Activated T-cell treated with anti-CD3 and anti-CD28 coated beads, Interleukin-2, amount 50 U/mL, for 4 hours (primary cell): ENCODE data around the gene CTNND2. TPM values are rescaled to one million over a fixed set of nuclear protein-coding genes. Genes with fewer than 3 reads are reported as not detected.
"Not testable (repeated sequence)": the region's sequence is repeated elsewhere in the genome, so short reads cannot be mapped to it uniquely, and the experiment has no call there.

Experiments used
- ATAC-seq, 2 donors: fragments of 200-7000 bp; cut with Tn5 transposase; one replicate each; pipeline ENCODE4 v1.10.0; 2021
- DNase-seq: peaks from one replicate; pipeline ENCODE4 v3.0.0-alpha.2; 2020
- H3K27me3 Mint-ChIP-seq: one replicate; pipeline ENCODE4 v1.8.0; 2021; ENCODE audit warnings: low read depth, mixed read lengths
- H3K36me3 Mint-ChIP-seq: one replicate; pipeline ENCODE4 v1.8.0; 2022; ENCODE audit warnings: mixed read lengths; ENCODE audit not compliant: insufficient read depth
- H3K4me1 Mint-ChIP-seq: one replicate; pipeline ENCODE4 v1.8.0; 2021; ENCODE audit warnings: low read depth, mixed read lengths
- H3K4me3 Mint-ChIP-seq: one replicate; pipeline ENCODE4 v1.8.0; 2021; ENCODE audit warnings: mild to moderate bottlenecking, moderate library complexity, mixed read lengths
- H3K9me3 Mint-ChIP-seq: one replicate; pipeline ENCODE4 v1.8.0; 2021; ENCODE audit warnings: mixed read lengths
- total RNA-seq, 3 donors: library from RNA; stranded (reverse); gene quantifications; one replicate each; pipeline ENCODE4 v1.2.1, GENCODE V29; 2021

Gene CTNND2
- total RNA-seq, 3 donors from 2014 or later = not detected

DNA sequence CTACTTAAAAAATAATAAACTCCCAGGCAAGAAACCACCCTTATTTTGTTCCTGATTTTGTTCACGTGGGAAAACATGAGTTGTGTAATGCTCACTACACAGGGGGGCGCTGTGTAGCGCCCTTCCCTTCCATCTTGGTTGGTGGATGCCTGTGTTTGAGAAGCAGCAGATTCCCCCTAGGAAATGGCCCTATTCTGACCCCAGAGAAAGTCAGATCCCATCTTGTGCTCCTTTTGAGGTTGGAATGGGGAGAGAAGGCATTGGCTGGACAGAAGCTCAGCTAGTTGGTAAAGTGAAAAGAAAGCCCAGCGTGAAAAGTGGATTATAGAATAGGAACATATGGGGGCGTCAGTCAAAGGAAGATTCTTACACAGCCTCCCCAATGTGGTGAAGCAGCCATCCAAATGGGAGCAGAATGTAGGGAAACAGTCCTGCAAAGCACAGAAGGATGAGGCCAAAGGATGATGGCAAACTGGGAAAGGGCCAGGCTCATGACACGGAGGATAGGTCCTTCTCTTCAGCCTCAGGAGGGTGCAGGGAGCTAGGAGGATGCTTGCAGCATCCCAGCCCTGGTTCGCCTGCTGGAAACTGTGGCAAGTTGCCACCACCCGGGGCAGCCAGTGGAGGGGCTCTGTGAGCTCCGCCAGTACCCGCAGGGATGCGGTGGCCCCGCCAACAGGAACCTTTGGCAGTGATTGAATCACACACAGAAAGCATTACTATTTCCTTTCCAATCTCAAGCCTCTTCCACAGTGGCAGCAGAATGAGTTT is 829.0 kb downstream of the CTNND2 start:
- ATAC-seq (no peak), DNase-seq (no peak)
- H3K36me3 Mint-ChIP-seq = no peaks in the 10 kb centered on the region
- H3K27me3 Mint-ChIP-seq = no peaks in the 10 kb centered on the region
- H3K4me3 Mint-ChIP-seq = no peak overlapping the region
- H3K4me1 Mint-ChIP-seq = no peaks in the 10 kb centered on the region
- H3K9me3 Mint-ChIP-seq = peaks cover 5% of the 10 kb centered on the region

DNA sequence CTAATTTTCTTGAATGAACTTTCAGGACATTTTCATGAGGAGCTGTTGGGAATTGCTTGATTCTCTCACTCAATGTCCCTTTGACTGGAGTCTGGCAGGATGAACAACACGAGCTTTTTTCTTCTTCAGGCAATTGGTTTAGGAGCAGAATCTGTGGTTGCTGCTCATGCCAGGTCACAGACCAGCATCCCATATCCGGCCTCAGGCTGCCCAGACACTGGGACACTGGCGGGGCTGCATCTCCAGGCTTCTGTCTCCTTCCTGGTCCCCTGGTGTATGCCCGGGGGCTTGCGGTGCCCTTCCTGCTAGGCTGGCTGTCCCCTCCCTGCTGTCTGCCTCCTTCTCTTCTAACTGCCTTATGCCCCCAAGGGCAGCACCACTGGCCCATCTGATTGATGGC is 831.7 kb downstream of the CTNND2 start:
- no peak for ATAC-seq
- no peak overlapping the region for H3K4me3 Mint-ChIP-seq
- peaks cover 17% of the 10 kb centered on the region for H3K9me3 Mint-ChIP-seq
- H3K27me3 Mint-ChIP-seq = no peaks in the 10 kb centered on the region
- no peak for DNase-seq
- no peaks in the 10 kb centered on the region for H3K36me3 Mint-ChIP-seq
- H3K4me1 Mint-ChIP-seq = no peaks in the 10 kb centered on the region

DNA sequence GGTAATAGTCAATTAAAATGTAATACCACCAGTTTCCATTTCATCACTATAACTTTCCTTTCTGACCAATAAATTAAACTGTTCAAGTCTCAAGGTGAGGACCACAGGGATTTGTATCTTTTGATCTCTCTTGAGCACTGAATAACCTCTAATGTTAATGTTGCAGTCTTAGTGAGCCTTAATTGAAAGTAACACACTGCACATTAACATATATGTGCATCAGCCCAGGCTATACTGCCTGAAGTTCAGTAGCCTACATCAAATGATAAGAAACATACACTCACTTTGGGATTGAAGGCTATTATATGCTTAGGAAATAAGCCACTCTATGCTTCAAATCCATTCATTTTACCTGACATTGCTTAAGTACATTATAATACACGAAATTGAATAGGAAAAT is 832.2 kb downstream of the CTNND2 start:
- Mint-ChIP-seq H3K4me3 (no peak overlapping the region), H3K27me3 (no peaks in the 10 kb centered on the region), H3K9me3 (peaks cover 17% of the 10 kb centered on the region), H3K36me3 (no peaks in the 10 kb centered on the region), H3K4me1 (no peaks in the 10 kb centered on the region)
- DNase-seq (no peak), ATAC-seq (no peak)

DNA sequence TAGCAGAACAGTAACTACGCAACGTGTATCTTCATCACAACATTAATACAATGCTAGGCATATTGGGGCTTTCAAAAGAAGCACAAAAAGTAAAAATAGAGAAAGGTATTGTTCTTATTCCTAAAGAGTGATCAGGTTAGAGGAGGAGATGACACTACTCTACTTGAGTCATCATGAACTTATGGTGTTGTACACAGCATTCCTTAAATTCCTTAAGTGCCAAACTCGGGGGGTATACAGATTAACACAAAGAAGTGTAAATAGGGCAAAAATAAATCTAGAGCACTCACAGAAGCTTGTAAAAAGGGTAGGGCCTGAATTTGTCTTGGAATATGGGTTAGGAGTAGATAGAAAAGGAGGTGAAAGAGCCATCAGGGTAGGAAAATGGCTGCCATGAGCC is 835.2 kb downstream of the CTNND2 start:
- Mint-ChIP-seq H3K36me3 (no peaks in the 10 kb centered on the region), H3K9me3 (peaks cover 17% of the 10 kb centered on the region), H3K4me3 (no peak overlapping the region), H3K27me3 (peaks cover 3% of the 10 kb centered on the region), H3K4me1 (no peaks in the 10 kb centered on the region)
- DNase-seq (no peak), ATAC-seq (no peak)

DNA sequence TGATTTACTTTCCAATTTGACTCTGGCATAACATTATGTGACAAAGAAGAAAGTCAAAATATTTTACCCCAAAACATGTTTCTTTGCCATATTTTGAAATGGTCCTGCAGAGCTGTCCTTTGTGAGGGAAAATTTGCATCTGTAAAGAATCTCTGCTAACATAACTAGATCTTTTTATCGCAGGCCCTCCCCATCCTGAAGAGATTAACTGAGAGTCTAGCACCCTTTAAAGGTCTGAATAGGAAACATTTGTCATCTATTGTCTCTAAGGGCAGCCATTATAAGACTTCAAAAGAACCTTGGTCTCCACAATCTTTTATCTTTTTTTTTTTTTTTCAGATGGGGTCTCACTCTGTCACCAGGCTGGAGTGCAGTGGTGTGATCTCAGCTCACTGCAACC is 838.5 kb downstream of the CTNND2 start:
- not testable (repeated sequence) for H3K36me3 Mint-ChIP-seq

DNA sequence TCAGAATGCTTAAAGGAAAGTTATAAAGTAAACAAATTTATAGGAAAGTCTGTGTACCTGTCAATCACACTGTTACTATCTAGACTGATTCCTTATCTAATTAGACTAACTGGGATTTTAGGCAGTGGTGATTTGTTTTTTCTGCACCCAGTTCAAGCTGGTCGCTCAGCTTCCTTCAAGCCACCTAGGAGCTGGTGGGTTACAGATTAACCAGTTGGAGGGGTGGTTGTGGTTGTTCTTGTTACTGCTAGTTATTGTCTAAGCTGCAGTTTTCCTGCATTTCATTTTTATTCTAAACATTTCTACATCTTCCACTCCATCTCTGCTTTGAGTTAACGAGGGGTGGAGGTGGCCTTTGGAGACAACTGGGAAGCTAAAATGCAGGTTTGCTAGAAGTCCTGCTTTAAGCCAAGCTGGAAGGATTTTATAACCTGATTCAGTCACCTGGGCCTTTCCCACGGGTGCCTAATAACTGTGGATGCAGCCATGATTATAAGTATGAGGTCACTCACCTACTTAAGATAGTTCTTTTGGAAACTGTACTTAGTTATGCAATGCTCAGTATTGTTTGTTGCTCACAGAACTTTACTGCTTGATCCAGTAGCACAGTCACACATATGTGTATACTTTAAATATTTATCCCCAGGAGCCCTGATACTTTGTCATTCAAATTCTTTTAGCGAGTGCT is 839.3 kb downstream of the CTNND2 start:
- no peak overlapping the region for H3K4me3 Mint-ChIP-seq
- H3K4me1 Mint-ChIP-seq = no peaks in the 10 kb centered on the region

More for the DNA sequence above, 838.5 kb downstream of the CTNND2 start:
- H3K4me3 Mint-ChIP-seq, ATAC-seq, H3K4me1 Mint-ChIP-seq, DNase-seq, H3K27me3 Mint-ChIP-seq: not testable (repeated sequence)
- peaks cover 16% of the 10 kb centered on the region for H3K9me3 Mint-ChIP-seq

DNA sequence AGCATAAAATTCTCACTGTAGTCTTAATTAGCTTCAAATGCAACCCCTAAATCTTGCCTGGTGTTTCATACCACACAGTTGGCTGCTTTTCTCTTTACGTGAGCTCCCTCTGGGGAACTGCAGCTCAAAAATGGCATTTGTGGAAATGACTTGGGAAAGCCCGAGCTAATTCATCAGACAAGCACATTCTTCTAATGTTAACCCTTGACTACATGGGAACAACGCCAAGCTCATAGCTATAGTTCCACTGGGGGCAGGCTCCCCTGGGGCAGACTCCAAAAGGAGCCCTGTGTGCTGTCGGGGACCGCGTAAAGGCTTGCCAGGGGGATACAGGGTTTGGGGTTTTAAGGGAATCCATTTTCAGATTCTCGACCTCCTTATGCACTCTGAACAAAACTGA is 841.8 kb downstream of the CTNND2 start:
- no peaks in the 10 kb centered on the region for H3K36me3 Mint-ChIP-seq
- H3K9me3 Mint-ChIP-seq = no peaks in the 10 kb centered on the region
- no peak for ATAC-seq

More for the DNA sequence above, 839.3 kb downstream of the CTNND2 start:
- ATAC-seq (no peak), DNase-seq (no peak)
- peaks cover 3% of the 10 kb centered on the region for H3K27me3 Mint-ChIP-seq
- no peaks in the 10 kb centered on the region for H3K36me3 Mint-ChIP-seq
- peaks cover 8% of the 10 kb centered on the region for H3K9me3 Mint-ChIP-seq

DNA sequence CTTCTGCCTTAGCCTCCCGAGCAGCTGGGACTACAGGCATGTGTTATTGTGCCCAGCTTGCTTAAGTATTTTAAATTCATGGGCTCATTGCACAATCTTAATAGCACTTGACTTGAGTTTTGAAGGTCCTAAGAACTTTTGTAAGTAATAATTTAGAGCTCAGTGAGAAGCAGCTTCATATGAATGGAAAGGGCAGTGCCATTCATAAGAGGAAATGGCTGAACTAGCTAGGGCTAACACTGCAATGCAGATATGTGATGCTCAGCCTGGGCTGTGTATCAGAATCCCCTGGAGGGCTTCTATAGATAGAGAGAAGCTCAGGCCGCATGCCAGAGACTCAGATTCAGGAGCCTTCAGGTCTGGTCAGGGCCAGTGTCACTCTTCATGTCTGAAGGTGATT is 847.7 kb downstream of the CTNND2 start:
- no peak overlapping the region for H3K4me3 Mint-ChIP-seq
- H3K27me3 Mint-ChIP-seq = peaks cover 2% of the 10 kb centered on the region
- DNase-seq = no peak
- no peaks in the 10 kb centered on the region for H3K9me3 Mint-ChIP-seq
- ATAC-seq = no peak
- no peaks in the 10 kb centered on the region for H3K4me1 Mint-ChIP-seq
- no peaks in the 10 kb centered on the region for H3K36me3 Mint-ChIP-seq

More for the DNA sequence above, 841.8 kb downstream of the CTNND2 start:
- no peak overlapping the region for H3K4me3 Mint-ChIP-seq
- no peak for DNase-seq
- H3K4me1 Mint-ChIP-seq = no peaks in the 10 kb centered on the region
- peaks cover 3% of the 10 kb centered on the region for H3K27me3 Mint-ChIP-seq

DNA sequence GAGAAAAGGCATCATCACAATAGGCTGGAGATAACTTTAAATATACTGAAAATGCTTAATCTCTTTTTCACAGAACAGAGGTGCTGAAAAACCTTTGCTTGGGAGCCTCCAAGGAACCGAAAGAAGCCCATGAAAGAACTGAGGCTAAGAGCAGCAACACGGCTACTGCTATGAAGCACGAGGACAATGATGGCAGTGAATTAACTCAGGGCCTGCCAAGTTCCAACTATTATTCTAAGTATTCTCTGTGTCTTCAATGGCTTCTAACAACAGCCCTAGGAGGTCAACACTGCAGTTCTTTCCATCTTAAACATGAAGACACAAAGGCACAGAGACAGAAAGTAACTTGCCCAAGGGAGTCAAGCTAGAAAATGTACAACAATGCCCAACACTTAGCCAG is 850.2 kb downstream of the CTNND2 start:
- Mint-ChIP-seq H3K27me3 (peaks cover 4% of the 10 kb centered on the region), H3K4me1 (no peaks in the 10 kb centered on the region)
- no peak for ATAC-seq

DNA sequence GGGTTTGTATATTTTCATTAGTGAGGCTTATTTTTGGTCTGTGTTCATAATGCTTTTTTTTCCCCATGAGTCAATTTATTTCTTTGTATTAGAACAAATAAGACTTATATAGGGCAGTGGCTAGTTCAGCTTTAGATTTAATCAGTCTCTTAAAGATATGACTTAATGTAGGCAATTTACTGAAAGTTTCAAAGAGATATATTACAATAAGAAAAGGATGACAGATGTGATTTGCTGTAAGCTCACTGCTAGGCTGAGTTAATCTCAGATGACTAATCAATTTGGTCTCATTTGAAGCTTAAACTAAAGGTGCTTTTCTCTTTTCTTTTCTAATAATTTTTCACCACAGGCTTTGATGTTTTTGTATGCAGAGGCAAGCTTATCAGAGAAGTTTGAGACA is 851.4 kb downstream of the CTNND2 start:
- ATAC-seq = no peak
- Mint-ChIP-seq H3K4me1 (no peaks in the 10 kb centered on the region), H3K36me3 (no peaks in the 10 kb centered on the region), H3K27me3 (peaks cover 5% of the 10 kb centered on the region), H3K9me3 (no peaks in the 10 kb centered on the region), H3K4me3 (no peak overlapping the region)
- no peak for DNase-seq

More for the DNA sequence above, 850.2 kb downstream of the CTNND2 start:
- DNase-seq = no peak
- Mint-ChIP-seq H3K36me3 (no peaks in the 10 kb centered on the region), H3K9me3 (no peaks in the 10 kb centered on the region), H3K4me3 (no peak overlapping the region)

DNA sequence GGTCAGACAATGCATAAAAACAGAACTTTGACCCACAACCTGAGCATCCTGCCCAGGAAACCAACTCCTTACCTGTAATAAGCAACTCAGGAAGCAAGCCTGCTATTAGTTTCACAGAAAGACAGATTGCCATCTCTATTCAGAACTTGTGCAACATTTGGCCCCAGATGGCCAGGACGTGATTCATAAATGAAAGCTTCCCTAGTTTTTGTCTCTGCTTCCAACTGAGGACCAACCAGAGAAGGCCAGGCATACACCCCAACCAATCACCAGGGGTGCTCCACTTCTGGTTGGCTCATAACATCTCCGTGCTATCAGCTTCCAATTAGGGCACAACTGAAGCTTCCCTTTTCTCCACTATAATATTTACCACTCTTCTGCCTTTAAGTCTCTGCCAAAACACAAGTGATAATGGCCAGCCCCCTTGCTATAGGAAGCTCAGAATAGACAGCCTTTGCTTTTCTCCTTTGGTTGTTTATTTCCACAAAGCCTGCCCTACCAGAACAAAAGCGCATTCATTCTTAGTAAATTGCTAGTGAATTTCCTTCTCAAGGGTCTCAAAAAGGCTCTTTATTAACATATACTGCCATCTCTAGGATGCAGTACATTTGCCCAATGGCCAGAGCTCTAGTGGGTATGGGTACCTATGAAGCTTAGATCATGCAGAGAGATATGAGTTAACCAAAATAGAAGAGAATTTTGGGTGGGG is 853.5 kb downstream of the CTNND2 start:
- ATAC-seq (no peak), DNase-seq (no peak)
- Mint-ChIP-seq H3K36me3 (no peaks in the 10 kb centered on the region), H3K27me3 (peaks cover 6% of the 10 kb centered on the region), H3K4me3 (no peak overlapping the region), H3K9me3 (no peaks in the 10 kb centered on the region), H3K4me1 (no peaks in the 10 kb centered on the region)

DNA sequence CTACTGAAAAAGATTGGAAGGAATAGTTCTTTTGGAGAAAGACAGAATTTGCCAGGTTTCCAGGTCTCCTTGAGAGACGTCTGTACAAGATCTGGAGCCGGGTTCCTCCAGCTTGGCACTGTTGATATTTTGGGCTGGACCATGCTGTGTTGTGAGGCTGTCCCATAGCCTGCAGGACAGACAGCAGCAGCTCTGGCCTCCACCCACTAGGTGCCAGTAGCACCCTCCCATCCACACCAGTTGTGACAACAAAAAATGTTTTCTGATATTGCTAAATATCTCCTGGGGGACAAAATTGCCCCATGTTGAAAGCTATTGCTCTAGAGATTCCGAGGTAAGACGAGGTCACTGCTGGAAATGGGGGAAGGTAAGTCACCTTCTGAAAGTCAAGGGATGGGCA is 855.5 kb downstream of the CTNND2 start:
- no peaks in the 10 kb centered on the region for H3K4me1 Mint-ChIP-seq
- H3K27me3 Mint-ChIP-seq = peaks cover 9% of the 10 kb centered on the region
- no peaks in the 10 kb centered on the region for H3K36me3 Mint-ChIP-seq
- DNase-seq (no peak), ATAC-seq (no peak)
- no peaks in the 10 kb centered on the region for H3K9me3 Mint-ChIP-seq
- H3K4me3 Mint-ChIP-seq = no peak overlapping the region

DNA sequence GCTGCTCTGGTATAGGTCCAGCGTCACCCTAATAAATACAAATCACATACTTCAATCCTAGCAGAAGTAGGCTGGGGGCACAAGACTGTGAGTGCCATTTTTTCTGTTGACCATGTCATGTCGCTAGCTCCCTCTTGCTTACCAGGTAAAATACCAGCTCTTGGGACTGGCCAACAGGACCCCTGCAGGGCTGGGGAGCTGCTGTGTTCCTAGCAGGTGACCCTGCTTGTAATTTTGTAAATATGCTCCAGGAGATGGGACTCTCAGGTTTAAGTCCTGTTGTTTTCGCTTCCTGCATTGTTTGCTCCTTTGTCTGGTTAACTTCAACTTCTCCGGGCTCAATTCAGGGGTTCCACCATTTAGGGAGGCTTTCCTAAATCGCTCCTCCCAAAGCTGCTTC is 856.6 kb downstream of the CTNND2 start:
- Mint-ChIP-seq H3K4me1 (no peaks in the 10 kb centered on the region), H3K36me3 (no peaks in the 10 kb centered on the region), H3K4me3 (no peak overlapping the region), H3K9me3 (no peaks in the 10 kb centered on the region), H3K27me3 (peaks cover 9% of the 10 kb centered on the region)
- no peak for DNase-seq
- no peak for ATAC-seq

DNA sequence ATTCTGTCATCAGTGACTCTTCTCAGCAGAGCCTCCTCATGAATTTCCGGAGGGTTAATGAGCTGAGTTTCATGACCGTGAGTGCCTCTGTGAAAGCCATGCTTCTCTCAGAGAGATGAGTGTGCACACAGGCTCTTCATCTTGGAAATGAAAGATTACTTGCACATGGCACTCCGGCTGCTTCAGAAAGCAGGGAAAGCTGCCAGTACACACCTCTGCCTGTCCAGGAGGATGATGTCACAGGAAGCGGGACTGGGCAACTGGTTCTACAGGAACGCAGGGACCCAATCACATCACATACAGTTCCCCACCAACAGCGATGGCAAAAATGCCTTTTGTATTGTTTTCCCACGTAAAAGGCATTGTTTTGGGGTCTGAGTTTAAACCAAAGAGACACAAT is 857.2 kb downstream of the CTNND2 start:
- Mint-ChIP-seq H3K36me3 (no peaks in the 10 kb centered on the region), H3K4me3 (no peak overlapping the region)
- no peak for ATAC-seq

More for the DNA sequence above, 857.2 kb downstream of the CTNND2 start:
- no peaks in the 10 kb centered on the region for H3K4me1 Mint-ChIP-seq
- no peaks in the 10 kb centered on the region for H3K9me3 Mint-ChIP-seq
- no peak for DNase-seq
- H3K27me3 Mint-ChIP-seq = peaks cover 9% of the 10 kb centered on the region
